ENCODE data around the gene ENO2.

GRCh38 chr12:6936194-6936635 is 21.8 kb downstream of the ENO2 start:
- TF ChIP-seq TAF1 (IDR thresholded peaks at IDR 0.05; ENCODE audit: low read depth): no peak
- no peak for TF ChIP-seq RAD21 (IDR thresholded peaks at IDR 0.05; ENCODE audit: low read depth)
- no peak for TF ChIP-seq CEBPB (IDR thresholded peaks at IDR 0.05)
- no peak for TF ChIP-seq NFIC (IDR thresholded peaks at IDR 0.05)
- TF ChIP-seq USF1 (IDR thresholded peaks at IDR 0.05): no peak
- TF ChIP-seq CREB1 (IDR thresholded peaks at IDR 0.05; ENCODE audit: low read depth): no peak
- no peak for TF ChIP-seq EP300 (IDR thresholded peaks at IDR 0.05; ENCODE audit: borderline replicate concordance)
